Neural crest cell (in vitro differentiated cells): ENCODE data around the gene TXN2. TPM values are rescaled to one million over a fixed set of nuclear protein-coding genes. Genes with fewer than 3 reads are reported as not detected.

ENCODE experiments used
- DNase-seq: peaks from one replicate; pipeline ENCODE4 v3.0.0; 2021; ENCODE audit warnings: low read depth, mixed read lengths, low spot score
- H3K27ac Mint-ChIP-seq: one replicate; pipeline ENCODE4 v1.8.0; 2021; ENCODE audit warnings: mild to moderate bottlenecking, mixed read lengths; ENCODE audit not compliant: unreplicated experiment
- H3K27me3 Mint-ChIP-seq: 2 replicates; pipeline ENCODE4 v1.8.0; 2021; ENCODE audit warnings: low read depth, mild to moderate bottlenecking, mixed read lengths
- H3K36me3 Mint-ChIP-seq: 2 replicates; pipeline ENCODE4 v1.8.0; 2021; ENCODE audit warnings: low read depth, mild to moderate bottlenecking, mixed read lengths
- H3K4me1 Mint-ChIP-seq: 2 replicates; pipeline ENCODE4 v1.8.0; 2021; ENCODE audit warnings: mixed read lengths
- H3K4me3 Mint-ChIP-seq: one replicate; pipeline ENCODE4 v1.8.0; 2021; ENCODE audit warnings: mild to moderate bottlenecking, mixed read lengths
- H3K9me3 Mint-ChIP-seq: 2 replicates; pipeline ENCODE4 v1.8.0; 2021; ENCODE audit warnings: mixed read lengths
- CTCF ChIP-seq: fragments of 200-600 bp; sonication (generic); conservative IDR thresholded peaks from 2 replicates; pipeline ENCODE4 v1.5.0; 2021; ENCODE audit warnings: antibody characterized with exemption, mild to moderate bottlenecking
- total RNA-seq: library from RNA; stranded (reverse); gene quantifications from 2 replicates; pipeline ENCODE4 v1.2.1, GENCODE V29; 2021

The TXN2 gene
- total RNA-seq, 1 donor from 2014 or later, result 77.9 TPM

GRCh38 chr22:36492109-36492508, 10.7 kb upstream of the TXN2 start:
- no peak for TF ChIP-seq CTCF
- H3K27ac Mint-ChIP-seq, result no peak overlapping the region
- H3K4me1 Mint-ChIP-seq, result no peaks in the 10 kb centered on the region
- peaks cover 11% of the 10 kb centered on the region for H3K36me3 Mint-ChIP-seq
- H3K4me3 Mint-ChIP-seq, result no peak overlapping the region
- no peaks in the 10 kb centered on the region for H3K9me3 Mint-ChIP-seq
- DNase-seq, result no peak
- no peaks in the 10 kb centered on the region for H3K27me3 Mint-ChIP-seq

GRCh38 chr22:36491155-36491554, 9.7 kb upstream of the TXN2 start:
- H3K27me3 Mint-ChIP-seq, result no peaks in the 10 kb centered on the region
- no peak for DNase-seq
- no peak for TF ChIP-seq CTCF
- no peaks in the 10 kb centered on the region for H3K9me3 Mint-ChIP-seq
- no peak overlapping the region for H3K4me3 Mint-ChIP-seq
- H3K27ac Mint-ChIP-seq, result no peak overlapping the region
- peaks cover 17% of the 10 kb centered on the region for H3K36me3 Mint-ChIP-seq
- peaks cover 4% of the 10 kb centered on the region for H3K4me1 Mint-ChIP-seq

- Mint-ChIP-seq H3K27ac (no peak overlapping the region), H3K4me3 (peak overlapping the region; percentile 69), H3K36me3 (peaks cover 18% of the 10 kb centered on the region), H3K27me3 (peaks cover 6% of the 10 kb centered on the region), H3K9me3 (no peaks in the 10 kb centered on the region), H3K4me1 (peaks cover 18% of the 10 kb centered on the region)
- peak; percentile 72 for TF ChIP-seq CTCF
- peak; percentile 63 for DNase-seq
Observed at GRCh38 chr22:36486619-36487384, 5.4 kb upstream of the TXN2 start.

DNA sequence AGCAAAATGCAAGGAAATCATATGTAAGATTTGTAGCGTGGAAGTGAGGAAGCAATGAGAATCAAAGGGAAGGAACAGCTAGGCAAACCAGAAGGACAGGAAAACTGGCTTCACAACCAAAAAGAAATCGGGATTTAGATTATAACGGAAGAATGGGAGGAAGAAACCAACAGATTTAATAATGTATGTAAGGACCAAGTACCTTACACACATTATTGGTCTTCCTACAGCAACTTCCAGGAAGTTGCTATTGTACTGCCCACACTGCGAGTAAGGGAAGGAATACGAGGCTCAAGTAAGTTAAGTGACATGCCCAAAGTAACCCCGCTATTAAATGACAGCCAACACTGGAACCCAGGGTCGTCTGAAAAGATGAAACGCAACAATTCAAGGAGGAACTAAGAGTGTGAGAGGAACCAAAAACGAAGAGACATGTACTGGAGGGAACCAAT, 473 bp downstream of the TXN2 start:
- Mint-ChIP-seq H3K9me3 (no peaks in the 10 kb centered on the region), H3K27ac (peak overlapping the region; percentile 99)
- no peak for TF ChIP-seq CTCF

GRCh38 chr22:36478966-36479365, 2.5 kb downstream of the TXN2 start:
- DNase-seq, result no peak
- no peak for TF ChIP-seq CTCF
- Mint-ChIP-seq H3K9me3 (no peaks in the 10 kb centered on the region), H3K27ac (no peak overlapping the region), H3K27me3 (no peaks in the 10 kb centered on the region), H3K4me1 (peaks cover 17% of the 10 kb centered on the region), H3K4me3 (peak overlapping the region; percentile 59), H3K36me3 (peaks cover 13% of the 10 kb centered on the region)

More for the DNA sequence above, 473 bp downstream of the TXN2 start:
- no peak for DNase-seq
- Mint-ChIP-seq H3K4me3 (peak overlapping the region; percentile 95), H3K4me1 (peaks cover 26% of the 10 kb centered on the region), H3K36me3 (peaks cover 7% of the 10 kb centered on the region), H3K27me3 (peaks cover 6% of the 10 kb centered on the region)
